ENCODE measurements around the gene ASB16. TPM values are rescaled to one million over a fixed set of nuclear protein-coding genes. Genes with fewer than 3 reads are reported as not detected.

Gene ASB16
- total and polyA plus RNA-seq, 9 of the 15 experiments (the other 6 are each of a cell fraction or from before 2014, with no cell fraction given) = 0.03 to 0.07 TPM; not detected in 7

- TF ChIP-seq FOXP4 (CRISPR knock-in tag; IDR thresholded peaks at IDR 0.05; ENCODE audit: borderline replicate concordance) (no peak), NFIX (CRISPR knock-in tag; IDR thresholded peaks at IDR 0.05; ENCODE audit: low read depth) (no peak), STAT5B (CRISPR knock-in tag; IDR thresholded peaks at IDR 0.05) (no peak), COPS2 (conservative IDR thresholded peaks at IDR 0.05) (no peak), ZSCAN32 (CRISPR knock-in tag; IDR thresholded peaks at IDR 0.05) (no peak), EHMT2 (IDR thresholded peaks at IDR 0.05) (no peak), CGGBP1 (CRISPR knock-in tag; IDR thresholded peaks at IDR 0.05) (no peak), U2AF2 (optimal IDR thresholded peaks at IDR 0.05; ENCODE audit: low read depth, low read length) (no peak), RBM22 (IDR thresholded peaks at IDR 0.05; ENCODE audit: low read depth, low read length, poor library complexity, severe bottlenecking) (peak; percentile 84), NCOA6 (IDR thresholded peaks at IDR 0.05) (no peak), ZNF780A (CRISPR knock-in tag; IDR thresholded peaks at IDR 0.05) (no peak), EGR1 (conservative IDR thresholded peaks at IDR 0.05) (0 out of 2 replicates have a peak, but pooled peaks have one; percentile 16), MITF (IDR thresholded peaks at IDR 0.05) (no peak), HNRNPUL1 (IDR thresholded peaks at IDR 0.05; ENCODE audit: low read length) (no peak), ZNF134 (CRISPR knock-in tag; conservative IDR thresholded peaks at IDR 0.05) (no peak), SIRT6 (IDR thresholded peaks at IDR 0.05; ENCODE audit: low read depth, low read length) (no peak), RBFOX2 (IDR thresholded peaks at IDR 0.05; ENCODE audit: low read depth, low read length) (peak; percentile 65), POLR2A (conservative IDR thresholded peaks at IDR 0.05) (peak; percentile 61), KLF13 (tag; IDR thresholded peaks at IDR 0.05; ENCODE audit: borderline replicate concordance, low read depth) (no peak), U2AF1 (optimal IDR thresholded peaks at IDR 0.05; ENCODE audit: low read depth, low read length) (no peak), KDM4B (IDR thresholded peaks at IDR 0.05; ENCODE audit: borderline replicate concordance in 2 of 2, low read depth in 1 of 2) (no peak)
- TF ChIP-seq, protein P1, sequence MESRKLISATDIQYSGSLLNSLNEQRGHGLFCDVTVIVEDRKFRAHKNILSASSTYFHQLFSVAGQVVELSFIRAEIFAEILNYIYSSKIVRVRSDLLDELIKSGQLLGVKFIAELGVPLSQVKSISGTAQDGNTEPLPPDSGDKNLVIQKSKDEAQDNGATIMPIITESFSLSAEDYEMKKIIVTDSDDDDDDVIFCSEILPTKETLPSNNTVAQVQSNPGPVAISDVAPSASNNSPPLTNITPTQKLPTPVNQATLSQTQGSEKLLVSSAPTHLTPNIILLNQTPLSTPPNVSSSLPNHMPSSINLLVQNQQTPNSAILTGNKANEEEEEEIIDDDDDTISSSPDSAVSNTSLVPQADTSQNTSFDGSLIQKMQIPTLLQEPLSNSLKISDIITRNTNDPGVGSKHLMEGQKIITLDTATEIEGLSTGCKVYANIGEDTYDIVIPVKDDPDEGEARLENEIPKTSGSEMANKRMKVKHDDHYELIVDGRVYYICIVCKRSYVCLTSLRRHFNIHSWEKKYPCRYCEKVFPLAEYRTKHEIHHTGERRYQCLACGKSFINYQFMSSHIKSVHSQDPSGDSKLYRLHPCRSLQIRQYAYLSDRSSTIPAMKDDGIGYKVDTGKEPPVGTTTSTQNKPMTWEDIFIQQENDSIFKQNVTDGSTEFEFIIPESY (CRISPR knock-in tag; IDR thresholded peaks at IDR 0.05) = 0 out of 2 replicates have a peak, but pooled peaks have one; percentile 22
These were observed 42.3 kb downstream of the ASB16 start (continued) for GRCh38 chr17:44212507-44213402.
